K562 (cell line): ENCODE data around the gene CSRNP2. TPM values are rescaled to one million over a fixed set of nuclear protein-coding genes. Genes with fewer than 3 reads are reported as not detected.

Experiments used
- ATAC-seq: fragments of 200-7000 bp; cut with Tn5 transposase; 3 replicates; pipeline ENCODE4 v1.9.1; 2020; ENCODE audit warnings: moderate library complexity
- BruUV-seq: library from RNA; stranded (reverse); fragments of 400-500 nt; replicated peaks from 2 replicates; lab custom pipeline; 2021; lab: Mats Ljungman, UMichigan
- CTCF ChIA-PET: fragments of 300-600 bp; formaldehyde crosslinking; extraction: SDS; loops from one replicate; lab custom pipeline; 2021; ENCODE audit warnings: low intra/inter-chr PET ratio; lab: Yijun Ruan, JAX
- POLR2A ChIA-PET: fragments of 300-600, 350-650 bp; sonication (Branson Sonifier 250); formaldehyde crosslinking; extraction: SDS; loops from one replicate; lab custom pipeline; 2021; ENCODE audit warnings: antibody characterized with exemption, inconsistent platforms; lab: Yijun Ruan, JAX
- DNase-seq, 4 experiments: peaks; one replicate each; pipeline versions ENCODE4 v3.0.0 to v3.0.0-alpha.2; 2011 to 2018; ENCODE audit warnings: low spot score in 3 of 4, mixed read lengths in 3 of 4; ENCODE audit errors: extremely low read depth in 1 of 4
- FAIRE-seq: peaks from 2 replicates; lab custom pipeline; 2011; peaks lifted over from hg19 to GRCh38; lab: Jason Lieb, UNC
- H2AFZ ChIP-seq: 2 replicates; pipeline ENCODE4 v1.6.0; 2011; ENCODE audit warnings: low read depth, low read length, control low read depth, inconsistent platforms
- H3K27ac ChIP-seq: fragments of 200-600 bp; 3 replicates; pipeline ENCODE4 v1.8.0; 2011; ENCODE audit warnings: low read depth, mild to moderate bottlenecking, control low read depth, inconsistent platforms, low read length, moderate library complexity, mixed read lengths; ENCODE audit errors: extremely low read depth
- H3K27me3 ChIP-seq, 2 experiments: fragments of 300-600 bp in 1 of 2; 2 replicates in 1 of 2; 3 replicates in 1 of 2; pipeline versions ENCODE4 v1.6.0 to v1.8.0; 2011; ENCODE audit warnings: inconsistent platforms in 2 of 2, low read length in 2 of 2, mild to moderate bottlenecking in 1 of 2, mixed read lengths in 1 of 2, moderate library complexity in 1 of 2; ENCODE audit not compliant: control insufficient read depth in 2 of 2, insufficient read depth in 2 of 2
- H3K36me3 ChIP-seq: fragments of 300-600 bp; 3 replicates; pipeline ENCODE4 v1.8.0; 2011; ENCODE audit warnings: mild to moderate bottlenecking, low read length, inconsistent platforms; ENCODE audit not compliant: control insufficient read depth, insufficient read depth
- H3K4me1 ChIP-seq, 2 experiments: fragments of 200-600 bp in 1 of 2; replicated peaks in 1 of 2; 2 replicates in 1 of 2; 3 replicates in 1 of 2; pipeline versions ENCODE4 v1.5.1 to v1.8.0; 2011; ENCODE audit warnings: inconsistent platforms in 2 of 2, low read length in 2 of 2, mild to moderate bottlenecking in 1 of 2, mixed read lengths in 1 of 2, moderate library complexity in 1 of 2; ENCODE audit not compliant: control insufficient read depth in 2 of 2, insufficient read depth in 2 of 2
- H3K4me2 ChIP-seq: 2 replicates; pipeline ENCODE4 v1.6.1; 2011; ENCODE audit warnings: low read length, control low read depth, inconsistent platforms, mixed read lengths; ENCODE audit not compliant: insufficient read depth
- H3K4me3 ChIP-seq: fragments of 200-600 bp; sonication (generic), shearing (Covaris generic); 2 replicates; pipeline ENCODE4 v1.5.1; 2016; ENCODE audit warnings: control low read depth, inconsistent platforms
- H3K79me2 ChIP-seq: fragments of 200-600 bp; 3 replicates; pipeline ENCODE4 v1.8.0; 2011; ENCODE audit warnings: low read length, inconsistent platforms; ENCODE audit not compliant: control insufficient read depth, insufficient read depth
- H3K9ac ChIP-seq, 2 experiments: 2 replicates each; pipeline versions ENCODE4 v1.6.0 to v1.6.1; 2011; ENCODE audit warnings: low read depth in 2 of 2, low read length in 2 of 2, control low read depth in 1 of 2, inconsistent platforms in 1 of 2, mild to moderate bottlenecking in 1 of 2, mixed read lengths in 1 of 2; ENCODE audit not compliant: insufficient read depth in 1 of 2
- H3K9me1 ChIP-seq: one replicate; pipeline ENCODE4 v1.6.0; 2011; ENCODE audit warnings: inconsistent platforms, mild to moderate bottlenecking, low read length, moderate library complexity; ENCODE audit not compliant: control insufficient read depth, insufficient read depth
- H3K9me3 ChIP-seq: replicated peaks from 2 replicates; pipeline ENCODE4 v1.5.1; 2011; ENCODE audit warnings: low read depth, low read length, inconsistent platforms; ENCODE audit not compliant: control insufficient read depth, insufficient read depth
- H4K20me1 ChIP-seq: replicated peaks from 2 replicates; pipeline ENCODE4 v1.6.1; 2011; ENCODE audit warnings: low read length, inconsistent platforms, mixed read lengths; ENCODE audit not compliant: control insufficient read depth, insufficient read depth
- AFF1 ChIP-seq, 2 experiments: fragments of 450-650 bp; IDR thresholded peaks; 2 replicates each; pipeline ENCODE4 v1.6.1; 2018; ENCODE audit warnings: mild to moderate bottlenecking in 2 of 2, low read depth in 1 of 2; ENCODE audit not compliant: partially characterized antibody in 2 of 2
- ELK3 ChIP-seq: fragments of 450-650 bp; formaldehyde crosslinking; IDR thresholded peaks from 2 replicates; pipeline ENCODE4 v1.4.0; 2020; ENCODE audit warnings: mild to moderate bottlenecking
- MCM2 ChIP-seq: fragments of 450-650 bp; IDR thresholded peaks from 2 replicates; pipeline ENCODE4 v1.6.1; 2017; ENCODE audit warnings: low read depth, mild to moderate bottlenecking
- MLX ChIP-seq, 2 experiments: fragments of 450-650 bp in 1 of 2; sonication (generic) in 1 of 2; formaldehyde crosslinking; conservative IDR thresholded peaks; 2 replicates each; pipeline versions ENCODE4 v1.4.0 to v1.8.1; 2020 to 2022; ENCODE audit warnings: mild to moderate bottlenecking in 1 of 2, missing genetic modification reagents in 1 of 2
- TFE3 ChIP-seq: fragments of 450-650 bp; formaldehyde crosslinking; IDR thresholded peaks from 2 replicates; pipeline ENCODE4 v1.4.0; 2020; ENCODE audit warnings: mild to moderate bottlenecking, mixed read lengths
- ZNF165 ChIP-seq: fragments of 250-450 bp; sonication (Bioruptor Pico); IDR thresholded peaks from 2 replicates; pipeline ENCODE4 v1.4.0; 2020; ENCODE audit warnings: borderline replicate concordance
- ZNF609 ChIP-seq: sonication (generic); formaldehyde crosslinking; IDR thresholded peaks from 2 replicates; pipeline ENCODE4 v1.8.1; 2023; ENCODE audit warnings: missing genetic modification reagents, mild to moderate bottlenecking, borderline replicate concordance
- WGBS: fragments of 100-300 bp; shearing (Covaris generic); methylation state at CpG from one replicate; pipeline ENCODE4 v1.1.6; 2016; ENCODE audit warnings: low coverage, mixed read lengths; ENCODE audit not compliant: insufficient coverage; ENCODE audit errors: missing lambda C conversion rate; 5-methylcytosine and 5-hydroxymethylcytosine counted together
- in situ Hi-C: fragments of 300-500 bp; cut with MboI; formaldehyde crosslinking; loops from 4 replicates; pipeline ENCODE4 v1.15.0; 2018; ENCODE audit warnings: inconsistent platforms, mixed read lengths
- intact Hi-C: fragments of 100-400 bp; cut with micrococcal nuclease; formaldehyde crosslinking; loops from 2 replicates; pipeline ENCODE4 v1.14.2; 2022
- polyA plus RNA-seq, 8 experiments: library from polyadenylated mRNA; depleted of rRNA in 4 of 8; stranded (reverse) in 5 of 8; unstranded in 3 of 8; fragments of >200 nt; fragmentation: Nextera tagmentation in 2 of 8; fragmentation: Illumina TruSeq in 1 of 8; extraction: Ambion mirVana in 2 of 8; extraction: Trizol in 1 of 8; gene quantifications; 2 replicates each; pipeline versions ENCODE4 v1.2.1 to v1.2.3, GENCODE V29; 2011 to 2014; ENCODE audit warnings: inconsistent platforms in 1 of 8, missing spikeins in 1 of 8
- total RNA-seq, 7 experiments: library from RNA; depleted of rRNA in 6 of 7; stranded (reverse); fragments of >200 nt in 6 of 7; fragmentation: Illumina TruSeq in 2 of 7; extraction: Trizol in 2 of 7; gene quantifications; 2 replicates each; pipeline versions ENCODE4 v1.2.1 to v1.2.3, GENCODE V29; 2011 to 2021; ENCODE audit warnings: low replicate concordance in 1 of 7

The CSRNP2 gene
- total and polyA plus RNA-seq, 9 of the 15 experiments (the other 6 are each of a cell fraction or from before 2014, with no cell fraction given), result 1.6 to 13.9 (median 5.9) TPM

- intact Hi-C loops (no loop called here), in situ Hi-C loops (no loop called here)
- no peaks in the 10 kb centered on the region for H3K79me2 ChIP-seq
- FAIRE-seq, result no peak
- no peak overlapping the region for H3K9ac ChIP-seq
- ATAC-seq, result no peak; the same call in 2 of the 3 replicates
- ChIA-PET CTCF (no interaction called here), POLR2A (interaction anchor here (1.2 to 1.9 kb wide), 2 partner anchors 23 to 170 kb away, joined by 3 to 5 read pairs; no protein-coding TSS in a partner anchor)
- H3K4me1 ChIP-seq, result no peaks in the 10 kb centered on the region
- H3K9me3 ChIP-seq, result no peaks in the 10 kb centered on the region
- H4K20me1 ChIP-seq, result no peaks in the 10 kb centered on the region
- H3K4me2 ChIP-seq, result no peak overlapping the region
- H3K27me3 ChIP-seq, result no peaks in the 10 kb centered on the region
- no TSS peak for BruUV-seq
- H3K9me1 ChIP-seq, result no peaks in the 10 kb centered on the region
- H2AFZ ChIP-seq, result no peak overlapping the region
- no peak for DNase-seq
- no peak overlapping the region for H3K4me3 ChIP-seq
- H3K36me3 ChIP-seq, result peaks cover 92% of the 10 kb centered on the region
- no peak overlapping the region for H3K27ac ChIP-seq
- WGBS, result 83% methylated on average over 7 of the region's 7 CpGs
- TF ChIP-seq ZNF165 (CRISPR knock-in tag) (no peak), ZNF609 (no peak), TFE3 (no peak), MCM2 (no peak), MLX (CRISPR knock-in tag; conservative IDR thresholded peaks at IDR 0.05) (no peak), ELK3 (CRISPR knock-in tag) (no peak), AFF1 (IDR thresholded peaks at IDR 0.05; ENCODE audit: low read depth in 1 of 2, partially characterized antibody in 2 of 2) (no peak)
Measured at GRCh38 chr12:51059086-51059485, 24.3 kb downstream of the CSRNP2 start.
